ENCODE results near the gene KMT2D.

KMT2D gene

GRCh38 chr12:49052451-49053208 is 8.0 kb downstream of the KMT2D start:
- no peak overlapping the region for H3K4me3 ChIP-seq (replicated peaks; ENCODE audit: low read depth, low read length)
- DNase-seq (ENCODE audit: extremely low read depth, low read depth), result no peak
- TF ChIP-seq, protein P1, sequence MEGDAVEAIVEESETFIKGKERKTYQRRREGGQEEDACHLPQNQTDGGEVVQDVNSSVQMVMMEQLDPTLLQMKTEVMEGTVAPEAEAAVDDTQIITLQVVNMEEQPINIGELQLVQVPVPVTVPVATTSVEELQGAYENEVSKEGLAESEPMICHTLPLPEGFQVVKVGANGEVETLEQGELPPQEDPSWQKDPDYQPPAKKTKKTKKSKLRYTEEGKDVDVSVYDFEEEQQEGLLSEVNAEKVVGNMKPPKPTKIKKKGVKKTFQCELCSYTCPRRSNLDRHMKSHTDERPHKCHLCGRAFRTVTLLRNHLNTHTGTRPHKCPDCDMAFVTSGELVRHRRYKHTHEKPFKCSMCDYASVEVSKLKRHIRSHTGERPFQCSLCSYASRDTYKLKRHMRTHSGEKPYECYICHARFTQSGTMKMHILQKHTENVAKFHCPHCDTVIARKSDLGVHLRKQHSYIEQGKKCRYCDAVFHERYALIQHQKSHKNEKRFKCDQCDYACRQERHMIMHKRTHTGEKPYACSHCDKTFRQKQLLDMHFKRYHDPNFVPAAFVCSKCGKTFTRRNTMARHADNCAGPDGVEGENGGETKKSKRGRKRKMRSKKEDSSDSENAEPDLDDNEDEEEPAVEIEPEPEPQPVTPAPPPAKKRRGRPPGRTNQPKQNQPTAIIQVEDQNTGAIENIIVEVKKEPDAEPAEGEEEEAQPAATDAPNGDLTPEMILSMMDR (IDR thresholded peaks at IDR 0.05; ENCODE audit: low read depth, low read length, missing control alignments), result no peak

DNA sequence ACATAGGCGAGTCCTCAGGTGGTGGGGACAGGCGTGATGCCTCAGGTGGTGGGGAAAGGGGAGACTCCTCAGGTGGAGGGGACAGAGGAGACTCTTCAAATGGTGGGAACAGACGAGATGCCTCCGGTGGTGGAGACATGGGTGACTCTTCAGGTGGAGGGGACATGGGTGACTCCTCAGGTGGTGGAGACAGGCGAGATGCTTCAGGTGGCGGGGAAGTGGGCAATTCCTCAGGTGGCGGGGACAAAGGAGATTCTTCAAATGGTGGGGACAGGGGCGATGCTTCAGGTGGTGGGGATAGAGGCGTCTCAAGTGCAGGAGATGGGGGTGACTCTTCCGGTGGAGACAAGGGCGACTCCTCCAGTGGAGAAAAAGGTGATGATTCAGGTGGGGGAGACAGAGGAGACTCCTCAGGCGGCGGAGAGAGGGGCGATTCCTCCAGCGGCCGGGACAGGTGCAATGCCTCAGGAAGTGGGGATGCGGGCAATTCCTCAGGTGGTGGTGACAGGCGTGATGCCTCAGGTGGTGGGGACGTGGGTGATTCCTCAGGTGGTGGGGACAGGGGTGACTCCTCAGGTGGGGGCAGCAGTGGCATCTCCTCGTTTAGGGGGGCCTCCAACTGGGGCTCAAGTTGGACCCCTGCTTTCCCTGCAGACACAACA is 8.7 kb downstream of the KMT2D start:
- no peak overlapping the region for H3K4me3 ChIP-seq (replicated peaks; ENCODE audit: low read depth, low read length)
- TF ChIP-seq, protein P1 (IDR thresholded peaks at IDR 0.05; ENCODE audit: low read depth, low read length, missing control alignments), result no peak
- DNase-seq (ENCODE audit: extremely low read depth, low read depth), result no peak

GRCh38 chr12:49051373-49051764 is 9.2 kb downstream of the KMT2D start:
- TF ChIP-seq, protein P1 (IDR thresholded peaks at IDR 0.05; ENCODE audit: low read depth, low read length, missing control alignments), result no peak
- H3K4me3 ChIP-seq (replicated peaks; ENCODE audit: low read depth, low read length), result no peak overlapping the region
- no peak for DNase-seq (ENCODE audit: extremely low read depth, low read depth)

DNA sequence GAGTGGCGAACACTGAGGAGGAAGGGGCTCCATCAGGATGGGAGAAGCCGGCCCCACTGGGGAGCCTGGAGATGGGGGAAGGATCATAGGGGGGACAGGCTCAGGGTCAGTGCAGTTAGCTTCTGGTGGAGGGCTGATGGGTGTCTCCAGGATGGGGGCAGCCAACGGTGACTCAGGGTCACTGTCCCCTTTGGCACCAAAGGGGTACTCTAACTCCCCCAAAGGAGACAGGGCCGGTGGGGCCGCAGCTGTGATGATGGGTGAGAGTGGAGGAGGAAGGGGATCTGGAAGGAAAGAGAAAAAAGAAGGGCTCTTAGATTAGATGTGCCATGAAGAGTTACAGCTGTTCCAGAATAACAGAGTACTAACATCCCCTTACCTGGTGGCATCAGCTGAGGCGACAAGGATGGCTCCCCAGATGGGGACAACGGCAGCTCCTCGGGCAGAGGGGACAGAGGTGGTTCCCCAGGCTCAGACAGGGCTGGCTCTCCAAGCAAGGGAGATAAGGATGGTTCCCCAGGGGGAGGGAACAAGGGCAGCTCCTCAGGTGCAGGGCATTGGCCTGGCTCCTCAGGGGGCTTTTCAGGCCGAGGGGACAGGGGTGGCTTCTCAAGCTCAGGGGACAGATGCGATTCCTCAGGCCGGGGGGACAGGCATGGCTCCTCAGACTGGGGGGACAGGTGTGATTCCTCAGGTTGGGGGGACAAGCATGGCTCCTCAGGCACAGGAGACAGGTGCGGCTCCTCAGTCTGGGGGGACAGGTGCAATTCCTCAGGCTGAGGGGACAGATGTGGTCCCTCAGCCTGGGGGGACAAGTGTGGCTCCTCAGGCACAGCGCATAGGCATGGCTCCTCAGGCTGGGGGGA is 9.9 kb downstream of the KMT2D start:
- no peak overlapping the region for H3K4me3 ChIP-seq (replicated peaks; ENCODE audit: low read depth, low read length)
- no peak for DNase-seq (ENCODE audit: extremely low read depth, low read depth)
- TF ChIP-seq, protein P1 (IDR thresholded peaks at IDR 0.05; ENCODE audit: low read depth, low read length, missing control alignments), result no peak

DNA sequence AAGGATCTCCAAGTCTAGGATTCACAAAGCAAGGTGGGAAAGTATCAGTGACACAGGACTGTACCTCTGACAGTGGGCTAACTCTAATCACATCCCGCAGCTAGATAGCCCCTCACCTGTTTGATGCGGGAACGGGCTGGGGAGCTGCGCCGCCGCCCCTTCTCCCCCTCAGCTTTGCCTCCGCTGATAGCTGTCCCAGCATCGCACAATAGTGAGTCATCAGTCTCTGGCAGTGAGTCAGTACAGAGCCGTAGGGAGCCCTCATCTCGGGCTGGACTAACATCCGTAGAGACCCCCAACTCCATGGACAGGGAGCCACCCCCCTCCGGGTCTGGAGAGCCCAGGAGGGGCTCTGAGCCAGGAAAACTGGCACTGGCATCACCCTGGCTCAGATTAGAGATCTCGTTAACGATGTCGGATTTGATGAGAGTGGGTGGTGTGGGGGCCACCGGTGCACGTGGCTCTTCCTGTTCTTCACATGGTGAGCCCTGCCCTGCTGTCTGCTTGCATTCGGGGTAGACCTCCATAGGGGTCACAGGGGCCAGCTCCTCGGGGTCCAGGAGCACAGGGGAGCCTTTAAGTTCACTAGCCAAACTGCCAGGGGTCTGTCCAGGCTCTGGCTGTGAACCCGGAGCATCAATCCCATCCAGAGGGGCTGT is 10.9 kb downstream of the KMT2D start:
- no peak for DNase-seq (ENCODE audit: extremely low read depth, low read depth)
- TF ChIP-seq, protein P1 (IDR thresholded peaks at IDR 0.05; ENCODE audit: low read depth, low read length, missing control alignments), result no peak

GRCh38 chr12:49048953-49049352 is 11.6 kb downstream of the KMT2D start:
- TF ChIP-seq, protein P1 (IDR thresholded peaks at IDR 0.05; ENCODE audit: low read depth, low read length, missing control alignments), result no peak
- H3K4me3 ChIP-seq (replicated peaks; ENCODE audit: low read depth, low read length), result no peak overlapping the region
- DNase-seq (ENCODE audit: extremely low read depth, low read depth), result no peak

More for the DNA sequence above, 10.9 kb downstream of the KMT2D start:
- H3K4me3 ChIP-seq (replicated peaks; ENCODE audit: low read depth, low read length), result no peak overlapping the region
